Islet of Langerhans (tissue), 1 donor: ENCODE results near the gene ZNF391.
"Not testable (repeated sequence)": the region's sequence is repeated elsewhere in the genome, so short reads cannot be mapped to it uniquely, and the experiment has no call there.

Experiments used
- FAIRE-seq: peaks from one replicate; lab custom pipeline; 2011; peaks lifted over from hg19 to GRCh38; lab: Jason Lieb, UNC

Gene ZNF391

GRCh38 chr6:27422651-27423332 lies 34.2 kb downstream of the ZNF391 start:
- no peak for FAIRE-seq

- not testable (repeated sequence) for FAIRE-seq
Measured at GRCh38 chr6:27424851-27425250, 36.3 kb downstream of the ZNF391 start.

- no peak for FAIRE-seq
Measured at GRCh38 chr6:27426045-27426620, 37.6 kb downstream of the ZNF391 start.

- no peak for FAIRE-seq
Measured at GRCh38 chr6:27428502-27428901, 39.9 kb downstream of the ZNF391 start.

DNA sequence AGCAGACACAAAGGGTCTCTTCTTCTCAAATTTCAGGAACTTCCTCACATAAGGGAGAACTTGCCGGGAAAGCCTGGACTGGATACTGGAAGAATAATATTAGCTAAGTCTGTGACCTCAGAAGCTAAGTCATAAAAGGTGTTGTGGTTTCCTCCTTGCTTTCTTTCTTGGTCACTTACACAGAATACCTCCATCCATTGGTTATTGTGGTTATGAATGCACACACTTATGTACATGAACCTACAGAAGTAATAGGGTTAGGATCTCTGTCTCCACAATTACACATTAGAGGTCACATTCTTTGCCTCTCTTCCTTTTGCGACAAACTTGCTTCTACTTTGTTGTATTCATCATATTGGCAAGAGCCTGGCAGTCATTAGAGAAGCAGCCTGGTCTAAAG lies 40.4 kb downstream of the ZNF391 start:
- no peak for FAIRE-seq

DNA sequence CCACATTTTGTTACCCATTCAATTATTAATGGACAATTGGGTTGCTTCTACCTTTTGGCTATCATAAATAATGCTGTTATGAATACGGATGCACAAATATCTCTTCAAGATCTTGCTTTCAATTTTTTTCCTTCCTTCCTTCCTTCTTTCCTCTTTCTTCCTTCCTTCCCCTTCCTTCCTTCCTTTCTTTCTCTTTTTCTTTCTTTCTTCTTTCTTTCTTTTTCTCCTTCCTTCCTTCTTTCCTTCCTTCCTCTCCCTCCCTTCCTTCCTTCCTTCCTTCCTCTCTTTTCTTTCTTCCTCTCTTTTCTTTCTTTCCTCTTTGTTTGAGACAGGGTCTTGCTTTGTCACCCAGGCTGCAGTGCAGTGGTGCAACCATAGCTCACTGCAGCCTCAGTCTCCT lies 45.2 kb downstream of the ZNF391 start:
- no peak for FAIRE-seq

DNA sequence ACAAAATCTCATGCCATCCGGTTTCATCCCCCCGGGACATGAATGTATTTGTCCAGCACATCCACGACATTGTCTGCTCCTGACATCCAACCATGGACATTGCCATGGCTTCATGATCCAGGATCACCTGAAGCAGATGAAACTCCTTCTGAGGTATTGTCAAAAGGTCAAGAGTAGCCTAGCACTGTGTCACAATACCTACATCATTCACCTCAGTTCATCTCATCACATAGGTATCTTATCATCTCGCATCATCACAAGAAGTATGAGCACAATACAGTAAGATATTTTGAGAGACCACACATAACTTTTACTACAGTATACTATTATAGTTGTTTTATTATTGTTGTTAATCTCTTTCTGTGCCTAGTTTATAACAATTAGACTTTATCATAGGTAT lies 50.8 kb downstream of the ZNF391 start:
- FAIRE-seq = no peak

GRCh38 chr6:27441001-27441400 lies 52.4 kb downstream of the ZNF391 start:
- FAIRE-seq = no peak

- FAIRE-seq = no peak
Measured at GRCh38 chr6:27442932-27443331, 54.4 kb downstream of the ZNF391 start.

DNA sequence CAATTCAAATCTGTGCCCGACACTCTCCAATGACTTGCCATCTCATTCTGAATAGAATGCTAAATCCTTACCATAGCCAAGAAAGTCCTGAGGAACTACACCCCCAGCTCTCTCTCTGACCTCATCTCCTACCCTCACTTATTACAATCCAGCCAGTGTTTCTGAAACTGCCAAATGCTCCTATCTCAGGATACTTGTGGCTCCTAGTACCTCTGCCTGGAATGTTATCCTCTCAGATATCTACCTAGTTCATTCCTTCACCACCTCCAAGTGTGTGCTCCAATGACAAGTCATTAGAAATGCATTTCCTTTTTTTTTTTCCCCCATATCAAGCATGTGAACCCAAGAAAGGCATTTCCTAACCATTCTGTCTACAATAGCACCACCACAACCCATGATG lies 59.9 kb downstream of the ZNF391 start:
- no peak for FAIRE-seq

GRCh38 chr6:27451660-27452390 lies 63.3 kb downstream of the ZNF391 start:
- FAIRE-seq = no peak

DNA sequence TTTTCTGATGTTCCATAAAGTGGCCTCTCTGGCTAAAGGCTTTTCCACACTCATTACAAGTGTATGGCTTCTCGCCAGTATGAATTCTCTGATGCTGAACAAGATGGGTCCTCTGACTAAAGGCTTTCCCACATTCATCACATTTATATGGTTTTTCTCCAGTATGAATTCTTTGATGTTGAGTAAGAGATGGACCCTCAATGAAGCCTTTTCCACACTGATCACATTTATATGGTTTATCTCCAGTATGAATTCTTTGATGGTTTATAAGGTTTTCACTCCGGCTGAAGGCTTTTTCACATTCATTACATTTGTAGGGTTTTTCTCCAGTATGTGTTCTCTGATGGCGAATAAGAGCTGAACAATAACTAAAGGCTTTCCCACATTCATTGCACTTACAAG lies 63.9 kb downstream of the ZNF391 start:
- no peak for FAIRE-seq
